HG02938 (cell line): ENCODE results near the gene PDGFB.

ENCODE experiments used
- ATAC-seq: cut with Tn5 transposase; IDR thresholded peaks from one replicate; pipeline ENCODE4 v1.9.1; 2021; ENCODE audit warnings: mild to moderate bottlenecking, moderate library complexity; ENCODE audit not compliant: unreplicated experiment

The PDGFB gene

DNA sequence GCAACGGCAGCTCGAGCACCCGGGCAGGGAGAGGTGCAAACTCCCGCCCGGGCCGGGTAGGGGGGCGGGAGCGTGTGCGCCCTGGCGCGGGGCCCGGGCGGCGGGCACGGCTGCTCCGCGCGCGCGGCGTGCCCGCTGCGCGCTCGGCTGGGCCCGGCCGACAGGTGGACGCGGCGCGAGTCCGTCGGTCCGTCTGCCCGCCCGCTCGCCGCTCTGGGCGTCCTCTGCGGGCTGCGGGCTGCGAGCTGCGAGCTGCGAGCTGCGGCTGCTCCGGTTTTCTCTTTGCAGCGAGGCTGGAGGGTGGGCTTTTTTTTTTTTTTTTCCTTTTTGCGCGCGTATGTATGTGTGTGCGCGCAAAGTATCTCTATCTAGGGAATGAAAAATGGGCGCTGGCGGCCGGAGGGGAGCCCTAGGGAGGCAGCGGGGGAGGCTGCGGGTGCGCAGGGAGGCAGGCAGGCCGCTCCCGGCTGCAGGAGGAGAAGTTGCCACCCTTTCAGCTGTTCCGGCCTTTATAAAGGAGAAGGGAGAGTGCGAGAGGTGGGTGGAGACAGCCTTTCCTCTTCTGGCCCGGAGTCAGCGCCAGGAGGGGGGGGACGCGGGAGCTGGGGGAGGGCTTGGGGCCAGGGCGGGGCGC lies at the start of gene PDGFB:
PDGFB (minus strand) TSS at position 487 of the 634 bp plus-strand sequence. CDS start 1,019 bp downstream, outside the sequence.
- no peak for ATAC-seq

DNA sequence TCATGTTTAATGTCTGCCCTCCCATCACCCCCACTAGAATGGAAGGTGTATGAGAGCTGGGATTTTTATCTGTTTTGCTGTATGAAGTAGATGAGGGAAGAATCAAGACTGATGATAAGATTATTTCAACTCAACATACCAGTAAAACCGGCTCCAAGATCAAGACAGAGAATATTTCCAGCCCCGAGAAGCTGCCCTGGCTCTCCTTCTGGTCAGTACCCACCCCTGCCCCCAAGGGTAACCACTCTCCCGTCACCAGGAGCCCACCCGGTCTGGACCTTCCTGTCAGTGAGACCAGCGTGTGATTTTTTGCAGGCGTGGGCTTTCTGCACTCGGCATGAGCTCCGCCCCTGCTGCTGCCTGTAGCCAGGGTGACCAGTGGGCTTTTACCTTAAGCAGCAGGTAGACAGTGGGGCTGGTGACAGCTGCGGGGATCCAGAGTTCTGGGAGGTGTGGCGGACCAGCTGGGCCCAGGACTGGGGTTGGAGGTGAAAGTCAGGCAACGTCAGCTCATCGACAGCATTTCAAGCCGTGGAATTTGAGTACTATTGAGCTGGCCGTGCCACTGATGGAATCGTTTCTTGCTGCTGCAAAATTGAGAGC lies 49.1 kb upstream of the PDGFB start:
- no peak for ATAC-seq

DNA sequence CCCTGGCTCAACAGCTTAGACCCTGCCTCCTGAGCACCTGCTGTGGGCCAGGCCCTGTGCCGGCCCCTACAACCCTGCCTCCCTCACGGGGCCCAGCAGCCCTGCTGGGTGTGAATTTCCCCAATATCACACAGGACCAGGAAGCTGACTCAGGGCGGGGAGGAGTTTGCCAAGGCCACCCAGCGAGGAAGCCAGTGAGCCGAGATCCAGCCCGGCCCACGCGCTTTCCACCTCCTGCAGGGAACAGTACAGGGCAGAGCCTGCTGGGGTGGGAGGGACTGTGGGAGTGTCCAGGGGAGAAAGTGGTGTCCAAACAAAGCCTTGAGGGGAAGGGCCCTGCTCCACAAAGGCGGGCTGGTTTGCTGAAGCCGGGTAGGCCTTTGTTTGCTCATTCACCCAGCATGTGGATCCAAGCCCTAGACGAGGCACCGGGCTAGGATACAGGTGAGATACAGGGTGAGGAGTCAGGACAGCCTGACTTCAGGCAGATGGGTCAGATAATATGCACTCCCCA lies 47.8 kb upstream of the PDGFB start:
- no peak for ATAC-seq

DNA sequence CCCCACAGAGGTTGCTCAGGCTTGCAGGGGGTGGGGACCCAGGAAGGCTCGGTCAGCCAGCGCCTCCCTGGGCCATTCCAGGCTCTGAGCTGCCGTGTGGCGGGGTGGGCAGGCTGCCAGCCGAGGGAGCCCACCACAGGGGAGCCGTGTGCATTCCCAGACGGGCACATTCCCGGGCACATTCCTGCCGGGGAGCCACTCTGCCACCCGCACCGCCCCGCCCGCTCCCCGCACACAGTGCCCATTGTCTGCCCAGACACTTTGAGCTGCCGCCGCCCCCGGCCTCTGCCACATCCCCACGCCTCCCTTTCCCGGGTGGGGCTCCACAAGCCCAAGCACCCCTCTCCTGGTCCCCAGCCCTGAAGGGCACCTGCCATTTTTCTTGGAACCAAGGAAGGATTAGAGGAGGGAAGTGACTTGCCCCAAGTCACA lies 47.3 kb upstream of the PDGFB start:
- no peak for ATAC-seq

DNA sequence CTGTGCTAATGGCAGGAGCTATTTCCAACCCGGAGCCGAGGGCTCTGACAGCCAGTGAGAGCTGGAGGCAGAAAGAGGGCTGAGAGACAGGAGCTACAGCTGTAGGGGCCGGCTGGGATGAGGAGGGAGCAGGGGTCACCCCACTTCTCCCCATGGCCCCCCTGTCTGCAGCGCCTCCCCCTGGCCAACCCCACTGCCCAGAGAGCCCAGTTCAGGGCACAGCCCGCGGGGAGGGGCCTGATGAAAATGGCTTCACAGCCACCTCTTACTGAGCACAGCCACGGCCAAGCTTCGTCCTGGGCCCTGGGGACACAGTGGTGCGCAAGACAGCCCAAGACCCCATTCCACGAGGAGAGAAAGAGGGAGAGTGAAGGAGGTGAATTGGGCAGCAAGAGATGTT lies 46.7 kb upstream of the PDGFB start:
- ATAC-seq, result no peak

DNA sequence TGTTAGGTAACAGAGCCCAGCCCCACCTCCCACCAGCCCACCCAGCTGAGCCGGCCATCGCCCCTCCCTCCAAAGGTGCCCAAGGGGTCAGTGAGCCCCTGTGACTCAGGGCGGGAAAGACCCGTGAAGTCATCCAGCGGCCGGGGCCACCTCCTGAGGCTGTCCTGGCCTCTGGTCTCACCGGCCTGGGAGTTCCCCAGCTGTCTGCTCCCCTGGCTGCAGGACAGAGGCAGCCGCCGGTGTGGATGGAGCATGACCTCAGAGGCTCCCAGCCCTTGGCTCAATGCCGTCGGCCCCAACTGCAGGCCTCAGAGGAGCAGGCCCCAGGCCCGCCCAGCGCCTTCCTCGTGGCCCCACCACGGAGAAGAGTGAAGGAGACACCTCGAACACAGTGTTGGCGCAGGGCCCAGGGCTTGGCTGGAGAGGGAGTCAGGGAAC lies 46.0 kb upstream of the PDGFB start:
- no peak for ATAC-seq

DNA sequence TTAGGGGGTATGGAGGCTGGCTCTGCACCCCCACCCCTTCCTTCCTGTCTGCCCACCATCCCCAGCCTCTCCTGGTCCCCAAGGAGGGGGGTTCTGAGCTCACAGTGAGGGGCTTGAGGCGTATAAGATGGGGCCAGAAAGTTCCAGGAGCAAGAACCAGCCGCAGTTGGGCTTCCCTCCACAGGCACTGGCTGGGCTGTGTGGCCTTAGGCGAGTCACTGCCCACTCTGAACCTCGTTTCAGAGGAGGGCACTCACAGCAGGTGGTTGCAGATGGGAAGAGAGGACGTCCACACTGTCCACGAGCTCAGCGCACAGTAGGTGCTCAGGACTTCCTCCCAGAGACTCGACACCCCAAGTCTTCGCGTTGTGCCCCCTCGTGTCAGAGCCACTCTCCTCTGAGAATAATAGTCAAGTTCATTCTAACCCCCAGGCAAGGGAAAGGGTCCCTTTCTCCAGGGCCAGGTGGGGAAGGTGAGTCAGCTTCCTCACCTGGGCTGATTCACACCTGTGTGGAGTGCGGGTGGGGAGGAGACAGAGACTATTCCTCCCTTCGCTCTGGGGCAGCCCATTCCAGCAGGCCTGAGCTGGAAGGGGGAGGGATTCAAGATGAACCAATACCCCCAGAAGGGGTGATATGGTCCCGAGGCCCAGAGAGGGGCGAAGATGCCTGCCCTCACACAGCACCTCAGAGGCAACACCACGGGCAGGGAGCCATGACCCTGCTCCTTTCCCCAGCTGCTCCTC lies 45.4 kb upstream of the PDGFB start:
- ATAC-seq, result no peak

DNA sequence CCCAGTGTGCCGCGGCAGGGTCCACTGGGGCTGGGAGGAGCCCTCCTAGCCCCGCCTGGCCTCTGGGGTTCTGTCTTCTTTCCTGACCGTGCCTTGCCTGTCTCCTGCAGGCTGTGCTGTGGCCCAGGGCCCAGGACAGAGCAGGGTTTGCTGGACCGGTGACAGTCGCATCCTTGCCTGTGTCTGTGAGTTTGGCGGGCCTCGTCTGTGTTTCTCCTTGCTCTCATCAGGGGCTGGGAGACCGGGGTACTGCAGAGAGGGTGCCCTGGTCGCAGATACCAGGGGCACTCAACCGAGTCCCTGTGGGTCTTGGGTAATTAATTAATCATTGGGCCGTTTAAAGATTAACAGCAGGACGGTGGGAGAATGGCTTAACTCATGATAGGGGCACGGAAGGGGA lies 44.8 kb upstream of the PDGFB start:
- ATAC-seq, result no peak

DNA sequence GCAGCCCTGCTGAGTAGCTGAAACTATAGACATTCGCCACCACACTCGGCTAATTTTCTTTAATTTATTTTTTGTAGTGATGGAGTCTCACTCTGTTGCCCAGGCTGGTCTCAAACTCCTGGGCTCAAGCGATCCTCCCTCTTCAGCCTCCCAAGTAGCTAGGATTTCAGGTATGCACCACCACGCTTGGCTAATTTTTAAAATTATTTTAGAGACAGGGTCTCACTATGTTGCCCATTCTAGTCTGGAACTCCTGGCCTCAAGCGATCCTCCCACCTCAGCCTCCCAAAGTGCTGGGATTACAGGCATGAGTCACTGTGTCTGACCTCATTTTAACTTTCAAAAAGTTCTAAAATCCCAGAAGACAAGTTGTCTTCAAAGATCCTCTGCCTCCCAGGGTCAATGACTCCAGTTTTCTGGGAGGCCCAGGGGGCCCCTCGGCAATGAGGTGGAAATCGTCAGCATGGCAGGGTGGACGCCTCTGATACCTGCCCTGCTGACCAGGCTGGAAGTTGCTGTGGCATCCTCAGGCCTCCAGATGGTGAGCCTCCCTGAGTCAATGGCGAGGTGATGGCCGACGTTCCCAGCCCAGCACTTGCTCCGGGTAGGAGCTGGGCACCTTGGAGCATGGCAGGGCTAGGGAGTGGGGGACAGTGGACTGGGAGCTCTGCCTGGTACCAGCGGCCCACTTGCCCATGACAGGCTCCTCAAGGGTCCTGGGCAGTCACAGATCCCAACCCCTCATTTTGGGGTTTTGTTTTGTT lies 43.5 kb upstream of the PDGFB start:
- no peak for ATAC-seq

DNA sequence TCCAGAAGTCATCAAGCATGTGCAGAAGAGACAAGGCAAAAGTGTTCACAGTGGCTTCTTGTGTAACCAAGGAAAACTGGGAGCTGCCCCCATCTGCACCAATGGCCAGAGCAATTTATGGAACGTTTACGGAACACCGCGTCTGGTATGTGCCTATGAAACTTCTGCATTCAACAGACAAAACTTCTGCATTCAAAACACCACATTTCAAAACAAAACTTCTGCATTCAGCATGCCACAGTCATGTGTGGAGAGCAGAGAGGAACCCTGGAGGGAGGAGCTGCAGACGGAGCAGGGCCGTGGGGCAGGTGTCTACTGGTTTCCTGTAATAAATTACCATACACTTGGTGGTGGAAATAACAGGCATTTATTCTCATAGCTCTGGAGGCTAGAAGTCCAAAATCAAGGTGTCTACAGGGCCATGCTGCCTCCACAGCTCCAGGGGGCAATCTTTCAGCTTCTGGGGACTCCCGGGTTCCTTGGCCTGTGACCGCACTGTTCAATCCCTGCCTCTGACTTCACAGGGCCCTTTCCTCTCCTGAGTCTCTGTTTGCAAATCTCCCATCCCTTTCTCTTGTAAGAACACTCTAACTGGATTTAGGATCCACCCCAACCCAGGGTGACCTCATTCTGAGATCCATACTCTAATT lies 42.4 kb upstream of the PDGFB start:
- ATAC-seq, result no peak

DNA sequence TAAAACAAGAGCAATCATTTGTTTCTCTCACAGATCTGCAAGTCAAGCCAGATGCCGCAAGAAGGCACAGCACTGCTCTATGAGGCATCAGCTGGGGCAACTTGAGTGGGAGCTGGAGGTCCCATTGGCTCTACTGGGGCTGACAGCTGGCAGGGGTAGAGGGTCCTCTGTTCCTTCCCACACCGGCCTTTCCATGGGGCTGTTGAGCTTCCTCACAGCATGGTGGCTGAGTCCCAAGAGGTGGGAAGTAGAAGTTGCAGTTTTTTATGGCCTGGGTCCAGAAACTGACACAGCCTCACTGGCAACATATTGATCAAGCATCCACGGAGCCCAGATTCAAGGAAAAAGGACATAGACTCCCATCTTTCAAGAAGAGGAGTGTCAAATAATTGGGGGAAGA lies 40.2 kb upstream of the PDGFB start:
- ATAC-seq, result no peak

DNA sequence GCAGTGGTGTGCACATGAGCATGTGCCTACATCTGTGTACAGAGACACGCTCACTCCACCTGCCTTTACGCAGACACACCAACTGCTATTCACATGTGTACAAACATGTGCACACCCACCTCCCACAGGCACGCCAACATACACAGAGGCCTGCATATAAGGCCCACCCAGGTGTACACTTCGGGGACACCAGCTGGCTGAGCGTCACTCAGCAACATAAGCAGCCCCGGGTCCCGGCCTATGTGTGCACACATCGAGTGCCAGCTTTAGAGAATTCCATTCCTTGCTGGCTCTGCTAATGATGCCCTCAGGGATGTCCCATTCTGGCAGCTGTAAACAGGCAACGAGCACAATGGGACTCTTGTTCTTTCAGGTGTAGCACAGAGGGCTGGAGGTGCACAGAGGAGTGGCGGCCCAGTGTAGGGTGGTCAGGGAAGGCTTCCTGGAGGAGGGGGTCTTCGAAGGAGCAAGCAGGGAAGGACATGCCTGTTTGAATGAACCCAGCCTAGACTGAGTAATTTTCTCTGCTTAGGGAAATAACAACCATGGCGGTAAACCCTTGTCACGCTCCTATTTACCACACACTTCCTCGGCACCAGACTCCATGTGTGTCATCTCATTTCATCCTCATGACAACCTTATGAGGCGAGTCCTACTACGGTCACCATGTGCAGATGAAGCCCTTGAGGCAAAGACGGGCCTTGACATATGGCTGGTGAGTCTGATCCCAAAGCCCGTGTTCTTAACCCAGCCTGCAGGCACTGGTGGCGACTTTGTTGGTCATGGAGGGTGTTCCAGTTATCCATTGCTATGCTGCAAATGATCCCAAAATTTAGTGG lies 39.6 kb upstream of the PDGFB start:
- ATAC-seq, result no peak

DNA sequence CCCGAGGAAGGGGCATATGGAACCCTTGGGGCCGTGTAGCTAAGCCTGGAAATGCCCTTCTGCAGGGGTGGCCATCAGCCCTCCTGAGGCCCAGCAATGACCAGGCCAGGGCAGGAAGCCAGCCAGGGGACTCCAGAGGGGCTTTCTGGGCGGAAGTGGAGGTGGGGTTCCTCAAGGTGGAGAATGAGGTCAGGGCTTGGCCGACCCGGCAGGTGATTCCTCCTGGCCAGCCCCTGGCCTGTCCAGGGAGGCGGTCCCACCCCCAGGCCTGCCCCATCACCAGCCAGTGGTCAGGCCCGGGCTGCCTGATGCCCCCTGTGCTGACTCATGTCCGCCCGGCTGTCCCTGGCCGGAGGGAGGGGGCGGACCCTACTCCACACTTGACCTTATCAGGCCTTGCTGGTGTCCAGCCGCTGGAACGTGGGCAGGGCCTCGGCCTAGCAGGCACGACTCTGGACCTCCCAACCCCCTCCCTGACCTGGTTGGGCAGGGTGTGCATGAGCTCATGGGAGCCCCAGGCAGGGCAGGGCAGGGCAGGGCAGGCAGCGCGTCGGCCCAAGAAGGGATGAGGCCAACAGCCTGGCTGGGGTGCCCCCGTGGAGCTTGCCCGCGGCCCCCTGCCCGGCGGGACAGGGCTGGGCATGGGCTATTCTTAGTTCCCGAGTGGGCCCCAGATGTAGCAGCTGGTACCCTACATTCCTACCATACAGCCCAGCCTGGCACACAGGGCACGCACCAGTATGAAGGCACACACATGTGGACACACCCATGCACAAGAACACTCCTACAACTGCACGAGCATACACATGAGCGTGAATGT lies 38.8 kb upstream of the PDGFB start:
- no peak for ATAC-seq

DNA sequence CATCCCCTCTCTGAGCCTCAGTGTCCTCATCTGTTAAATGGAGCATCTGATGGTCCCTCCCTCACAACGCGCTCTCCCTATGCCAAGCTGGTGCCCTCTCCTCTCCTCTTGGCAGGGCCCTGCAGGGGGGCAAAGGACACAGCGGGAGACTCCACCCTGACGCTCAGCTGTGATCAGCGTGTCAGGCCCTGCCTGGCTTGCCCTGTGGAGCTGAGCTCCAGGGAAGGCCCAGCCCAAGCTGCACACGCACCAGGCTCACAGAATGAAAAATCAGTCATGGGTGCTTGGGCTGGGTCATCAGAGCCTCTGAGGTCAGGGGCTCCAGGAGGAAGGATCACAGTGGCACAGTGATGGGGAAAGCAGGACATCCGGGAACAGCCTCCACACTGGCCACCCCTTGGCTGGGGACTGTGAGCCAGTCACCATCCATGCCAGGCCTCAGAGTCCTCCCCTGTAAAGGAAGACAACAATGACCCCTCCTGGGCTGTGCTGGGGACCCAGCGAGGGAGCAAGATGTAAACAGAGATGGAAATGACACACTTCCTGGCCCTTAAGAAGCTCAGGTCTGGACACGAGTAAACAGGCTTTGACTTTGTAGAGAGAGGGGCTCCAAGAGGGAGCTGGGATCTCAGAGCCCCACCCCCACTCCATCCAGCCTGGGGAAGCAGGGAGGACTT lies 38.0 kb upstream of the PDGFB start:
- ATAC-seq, result no peak

DNA sequence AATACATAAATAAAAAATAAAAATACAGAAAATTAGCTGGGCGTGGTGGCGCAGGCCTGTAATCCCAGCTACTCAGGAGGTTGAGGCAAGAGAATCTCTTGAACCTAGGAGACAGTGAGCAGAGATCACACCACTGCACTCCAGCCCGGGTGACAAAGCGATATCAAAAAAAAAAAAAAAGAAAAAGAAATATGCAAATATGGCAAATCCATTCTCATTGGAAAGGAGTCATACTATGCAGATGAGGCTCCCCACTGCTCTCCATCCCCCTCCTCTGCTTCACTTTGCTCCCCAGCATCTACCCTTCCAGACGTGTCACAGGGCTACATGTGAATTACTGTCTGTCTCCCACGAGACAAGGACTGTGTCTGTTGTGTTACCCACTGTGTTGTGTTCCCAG lies 36.3 kb upstream of the PDGFB start:
- no peak for ATAC-seq

DNA sequence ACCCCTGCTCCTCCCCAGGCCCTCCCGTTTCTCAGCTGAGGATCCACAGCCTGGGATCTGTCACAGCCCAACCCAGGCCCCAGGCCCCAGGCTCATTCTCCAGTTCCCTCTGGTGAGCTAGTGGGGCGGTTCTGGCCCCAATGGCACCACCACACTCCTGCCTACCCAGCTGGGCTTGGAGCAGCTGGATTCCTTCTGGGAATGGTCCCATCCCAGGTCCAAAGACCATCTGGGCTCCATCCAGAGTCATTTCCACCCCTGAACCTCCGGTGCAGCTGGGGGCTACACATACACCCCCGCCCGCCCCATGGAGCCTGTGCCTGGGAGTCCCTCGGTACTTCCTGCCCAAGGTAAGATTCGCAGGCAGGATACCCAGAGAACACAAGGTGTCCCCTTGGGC lies 35.5 kb upstream of the PDGFB start:
- ATAC-seq, result no peak

DNA sequence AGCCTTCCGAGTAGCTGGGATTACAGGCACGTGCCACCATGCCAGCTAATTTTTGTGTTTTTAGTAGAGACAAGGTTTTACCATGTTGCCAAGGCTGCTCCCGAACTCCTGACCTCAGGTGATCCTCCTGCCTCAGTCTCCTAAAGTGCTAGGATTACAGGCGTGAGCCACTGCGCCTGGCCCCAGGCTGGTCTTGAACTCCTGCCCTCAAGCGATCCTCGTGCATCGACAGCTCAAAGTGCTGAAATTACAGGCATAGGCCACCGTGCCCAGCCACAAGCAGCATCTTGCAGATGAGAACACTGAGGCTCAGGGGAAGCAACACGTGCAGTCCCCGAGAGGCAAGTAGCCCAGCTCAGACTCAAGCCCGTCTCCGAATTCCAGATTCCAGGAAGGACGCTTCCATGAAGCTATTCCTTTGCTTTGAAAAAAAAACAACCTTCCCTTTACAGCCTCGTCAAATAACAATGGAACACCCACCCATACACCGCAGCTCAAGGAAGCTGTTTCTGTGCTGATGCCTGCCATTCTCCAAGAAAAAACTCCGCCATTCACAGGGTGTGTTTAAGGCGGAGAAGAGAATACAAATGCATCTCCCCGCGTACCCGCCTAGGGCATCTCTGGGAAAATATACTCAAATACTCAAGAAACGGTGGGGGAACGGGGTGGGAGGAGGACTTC lies 34.5 kb upstream of the PDGFB start:
- no peak for ATAC-seq

DNA sequence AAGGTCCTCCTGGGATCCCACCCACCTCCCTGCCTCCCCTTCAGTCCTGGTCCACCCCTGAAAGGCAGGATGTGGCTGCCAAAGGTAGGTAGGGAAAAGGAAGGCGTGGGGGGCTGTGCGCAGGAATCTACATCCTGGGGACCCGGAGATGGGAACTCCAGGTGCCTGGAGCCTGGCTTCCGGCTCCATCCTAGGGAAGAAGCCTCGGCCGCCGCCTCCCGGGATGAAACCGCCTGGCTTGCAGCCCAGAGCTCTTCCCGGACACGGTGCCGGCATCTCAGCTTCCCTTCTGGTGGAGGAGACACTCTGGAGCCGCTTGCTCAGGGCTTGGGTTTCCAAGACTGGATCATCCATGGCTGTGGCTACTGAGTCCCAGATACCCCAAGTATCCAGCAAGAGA lies 33.3 kb upstream of the PDGFB start:
- no peak for ATAC-seq
